Lower lobe of right lung (tissue), 2 donors: ENCODE results near the gene DDX18. TPM values are rescaled to one million over a fixed set of nuclear protein-coding genes. Genes with fewer than 3 reads are reported as not detected.
A peak's percentile ranks its signal among the peaks of the same experiment; 100 is the strongest.

Experiments used
- ATAC-seq, 2 donors: fragments of 200-7000 bp; cut with Tn5 transposase; one replicate each; pipeline ENCODE4 v1.9.1; 2020 to 2022; ENCODE audit warnings: mild to moderate bottlenecking in 2 of 2, moderate library complexity in 2 of 2
- DNase-seq: peaks from one replicate; pipeline ENCODE4 v3.0.0-alpha.2; 2020
- H3K27ac ChIP-seq: fragments of 200-600 bp; one replicate; pipeline ENCODE4 v1.8.0; 2022
- H3K27me3 ChIP-seq: fragments of 200-600 bp; one replicate; pipeline ENCODE4 v1.8.0; 2022; ENCODE audit warnings: low read depth
- H3K36me3 ChIP-seq: fragments of 200-600 bp; one replicate; pipeline ENCODE4 v1.8.0; 2022; ENCODE audit warnings: mild to moderate bottlenecking
- H3K4me1 ChIP-seq: fragments of 200-600 bp; one replicate; pipeline ENCODE4 v1.8.0; 2022
- H3K4me3 ChIP-seq: fragments of 200-600 bp; one replicate; pipeline ENCODE4 v1.8.0; 2022; ENCODE audit warnings: mild to moderate bottlenecking
- H3K9me3 ChIP-seq: fragments of 200-600 bp; one replicate; pipeline ENCODE4 v1.8.0; 2022
- CTCF ChIP-seq: fragments of 200-600 bp; IDR thresholded peaks from one replicate; pipeline ENCODE4 v1.8.0; 2022; ENCODE audit warnings: antibody characterized with exemption, mild to moderate bottlenecking
- intact Hi-C: fragments of 100-400 bp; cut with DNase I; formaldehyde crosslinking; loops from one replicate; pipeline ENCODE4 v1.11.0; 2022
- total RNA-seq: library from RNA; stranded (reverse); fragmentation: NEBNext Ultra II Directional; extraction: Animal tissue kit (Norgen Biotek cat#: 25700); gene quantifications from one replicate; pipeline ENCODE4 v1.2.1, GENCODE V29; 2021
- donor health status: DM: no; HTN: yes; CAD: no; lungs with severe emphysema.

DDX18 gene
- total RNA-seq, 1 donor from 2014 or later: 48.0 TPM

GRCh38 chr2:117858336-117858735, 43.8 kb downstream of the DDX18 start:
- H3K36me3 ChIP-seq: no peaks in the 10 kb centered on the region
- peaks cover 22% of the 10 kb centered on the region for H3K27me3 ChIP-seq
- H3K27ac ChIP-seq: no peak overlapping the region
- H3K9me3 ChIP-seq: no peaks in the 10 kb centered on the region
- no peaks in the 10 kb centered on the region for H3K4me1 ChIP-seq
- intact Hi-C loops: no loop called here
- DNase-seq: no peak
- no peak for ATAC-seq
- H3K4me3 ChIP-seq: no peak overlapping the region
- TF ChIP-seq CTCF: no peak

- Histone ChIP-seq H3K9me3 (no peaks in the 10 kb centered on the region), H3K36me3 (no peaks in the 10 kb centered on the region), H3K27me3 (peaks cover 19% of the 10 kb centered on the region), H3K4me3 (no peak overlapping the region), H3K4me1 (no peaks in the 10 kb centered on the region), H3K27ac (no peak overlapping the region)
- peak; percentile 43 for DNase-seq
- ATAC-seq: peak in 1 of 2 donors; percentile 37
- TF ChIP-seq CTCF: no peak
- intact Hi-C loops: no loop called here
Observed at GRCh38 chr2:117858892-117859531, 44.5 kb downstream of the DDX18 start.

DNA sequence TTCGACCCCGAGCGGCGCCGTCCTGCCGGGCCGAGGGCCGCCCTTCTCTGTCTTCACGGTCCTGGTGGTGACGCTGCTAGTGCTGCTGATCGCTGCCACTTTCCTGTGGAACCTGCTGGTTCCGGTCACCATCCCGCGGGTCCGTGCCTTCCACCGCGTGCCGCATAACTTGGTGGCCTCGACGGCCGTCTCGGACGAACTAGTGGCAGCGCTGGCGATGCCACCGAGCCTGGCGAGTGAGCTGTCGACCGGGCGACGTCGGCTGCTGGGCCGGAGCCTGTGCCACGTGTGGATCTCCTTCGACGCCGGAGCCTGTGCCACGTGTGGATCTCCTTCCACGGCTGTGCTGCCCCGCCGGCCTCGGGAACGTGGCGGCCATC, 45.0 kb downstream of the DDX18 start:
- Histone ChIP-seq H3K4me1 (no peaks in the 10 kb centered on the region), H3K9me3 (no peaks in the 10 kb centered on the region), H3K36me3 (no peaks in the 10 kb centered on the region), H3K4me3 (no peak overlapping the region), H3K27me3 (peaks cover 19% of the 10 kb centered on the region), H3K27ac (no peak overlapping the region)
- intact Hi-C loops: no loop called here
- no peak for TF ChIP-seq CTCF
- peak in 1 of 2 donors; percentile 11 for ATAC-seq
- DNase-seq: peak; percentile 37

DNA sequence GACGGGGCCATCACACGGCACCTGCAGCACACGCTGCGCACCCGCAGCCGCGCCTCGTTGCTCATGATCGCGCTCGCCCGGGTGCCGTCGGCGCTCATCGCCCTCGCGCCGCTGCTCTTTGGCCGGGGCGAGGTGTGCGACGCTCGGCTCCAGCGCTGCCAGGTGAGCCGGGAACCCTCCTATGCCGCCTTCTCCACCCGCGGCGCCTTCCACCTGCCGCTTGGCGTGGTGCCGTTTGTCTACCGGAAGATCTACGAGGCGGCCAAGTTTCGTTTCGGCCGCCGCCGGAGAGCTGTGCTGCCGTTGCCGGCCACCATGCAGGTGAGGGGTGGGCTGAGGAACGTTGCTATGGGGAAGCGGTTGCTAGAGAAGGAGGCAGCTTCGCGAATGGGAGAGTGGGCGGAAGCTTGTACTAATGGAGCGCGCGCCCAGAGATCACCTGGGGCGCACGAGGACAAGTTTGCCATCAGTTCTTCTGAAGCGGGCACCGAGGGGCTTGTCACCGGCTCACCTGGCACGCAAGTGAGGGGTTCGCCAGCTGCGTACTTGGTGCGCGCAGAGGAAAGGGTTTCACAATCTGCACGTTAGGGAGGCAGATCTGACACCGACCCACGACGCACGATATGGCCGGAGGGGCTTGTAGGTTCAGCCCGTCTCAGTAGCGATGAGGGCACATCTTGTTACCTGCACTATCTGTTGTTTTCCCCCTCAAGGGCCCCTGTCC, 45.6 kb downstream of the DDX18 start:
- no peaks in the 10 kb centered on the region for H3K4me1 ChIP-seq
- no peaks in the 10 kb centered on the region for H3K36me3 ChIP-seq
- H3K27ac ChIP-seq: no peak overlapping the region
- peak overlapping the region; percentile 8 for H3K4me3 ChIP-seq
- peaks cover 19% of the 10 kb centered on the region for H3K27me3 ChIP-seq
- no peak for TF ChIP-seq CTCF
- intact Hi-C loops: no loop called here
- DNase-seq (peak; percentile 38), ATAC-seq (no peak)
- H3K9me3 ChIP-seq: no peaks in the 10 kb centered on the region

GRCh38 chr2:117862459-117862858, 48.0 kb downstream of the DDX18 start:
- no peak overlapping the region for H3K27ac ChIP-seq

More at GRCh38 chr2:117862459-117862858, 48.0 kb downstream of the DDX18 start:
- intact Hi-C loops: no loop called here
- ATAC-seq (no peak), DNase-seq (no peak)
- Histone ChIP-seq H3K9me3 (no peaks in the 10 kb centered on the region), H3K36me3 (no peaks in the 10 kb centered on the region), H3K4me1 (no peaks in the 10 kb centered on the region), H3K4me3 (no peak overlapping the region), H3K27me3 (peaks cover 19% of the 10 kb centered on the region)
- TF ChIP-seq CTCF: no peak
